Measurements from ENCODE around the gene MRPL24.

DNA sequence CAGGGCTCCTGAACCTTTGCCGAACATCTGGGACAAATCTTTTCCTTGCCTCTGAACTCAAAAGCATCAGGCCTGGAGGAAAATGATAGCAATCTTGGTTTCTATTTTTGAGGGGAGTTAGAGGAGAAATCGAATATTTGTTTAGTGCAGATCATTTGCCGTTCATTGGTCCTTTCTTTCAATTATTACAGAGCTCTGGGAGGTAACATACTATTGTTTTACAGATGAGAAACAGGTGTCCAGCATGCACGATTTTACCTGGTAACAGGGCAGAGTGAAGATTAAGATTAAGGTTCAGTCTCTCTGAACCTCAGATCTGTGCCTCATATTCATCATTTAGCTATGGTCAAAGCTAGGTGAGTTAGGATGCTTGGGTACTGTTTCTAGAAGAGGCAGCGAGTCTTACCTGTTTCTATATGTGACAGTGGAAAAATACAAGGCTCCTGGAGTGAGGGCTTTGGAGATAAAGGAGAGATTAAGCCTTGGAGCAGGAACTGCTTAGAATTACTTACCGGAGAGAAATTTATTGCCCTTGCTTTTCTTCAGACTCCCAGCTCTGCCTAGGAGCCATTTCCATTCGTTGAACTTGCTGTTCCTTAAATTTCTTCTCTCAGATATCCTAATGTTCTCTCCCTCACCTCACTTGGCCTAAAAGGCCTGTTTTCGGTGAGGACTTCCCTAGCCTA, 27.9 kb upstream of the MRPL24 start:
- no peak for TF ChIP-seq POLR2AphosphoS5 (IDR thresholded peaks at IDR 0.05; ENCODE audit: low read depth, low read length)
- TF ChIP-seq, protein P1, sequence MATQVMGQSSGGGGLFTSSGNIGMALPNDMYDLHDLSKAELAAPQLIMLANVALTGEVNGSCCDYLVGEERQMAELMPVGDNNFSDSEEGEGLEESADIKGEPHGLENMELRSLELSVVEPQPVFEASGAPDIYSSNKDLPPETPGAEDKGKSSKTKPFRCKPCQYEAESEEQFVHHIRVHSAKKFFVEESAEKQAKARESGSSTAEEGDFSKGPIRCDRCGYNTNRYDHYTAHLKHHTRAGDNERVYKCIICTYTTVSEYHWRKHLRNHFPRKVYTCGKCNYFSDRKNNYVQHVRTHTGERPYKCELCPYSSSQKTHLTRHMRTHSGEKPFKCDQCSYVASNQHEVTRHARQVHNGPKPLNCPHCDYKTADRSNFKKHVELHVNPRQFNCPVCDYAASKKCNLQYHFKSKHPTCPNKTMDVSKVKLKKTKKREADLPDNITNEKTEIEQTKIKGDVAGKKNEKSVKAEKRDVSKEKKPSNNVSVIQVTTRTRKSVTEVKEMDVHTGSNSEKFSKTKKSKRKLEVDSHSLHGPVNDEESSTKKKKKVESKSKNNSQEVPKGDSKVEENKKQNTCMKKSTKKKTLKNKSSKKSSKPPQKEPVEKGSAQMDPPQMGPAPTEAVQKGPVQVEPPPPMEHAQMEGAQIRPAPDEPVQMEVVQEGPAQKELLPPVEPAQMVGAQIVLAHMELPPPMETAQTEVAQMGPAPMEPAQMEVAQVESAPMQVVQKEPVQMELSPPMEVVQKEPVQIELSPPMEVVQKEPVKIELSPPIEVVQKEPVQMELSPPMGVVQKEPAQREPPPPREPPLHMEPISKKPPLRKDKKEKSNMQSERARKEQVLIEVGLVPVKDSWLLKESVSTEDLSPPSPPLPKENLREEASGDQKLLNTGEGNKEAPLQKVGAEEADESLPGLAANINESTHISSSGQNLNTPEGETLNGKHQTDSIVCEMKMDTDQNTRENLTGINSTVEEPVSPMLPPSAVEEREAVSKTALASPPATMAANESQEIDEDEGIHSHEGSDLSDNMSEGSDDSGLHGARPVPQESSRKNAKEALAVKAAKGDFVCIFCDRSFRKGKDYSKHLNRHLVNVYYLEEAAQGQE (IDR thresholded peaks at IDR 0.05; ENCODE audit: insufficient read depth in 1 of 2, low read depth in 2 of 2, low read length in 2 of 2), result no peak
- TF ChIP-seq TAF1 (IDR thresholded peaks at IDR 0.05; ENCODE audit: borderline replicate concordance, insufficient read depth, low read length), result no peak
- TF ChIP-seq SIN3A (IDR thresholded peaks at IDR 0.05; ENCODE audit: borderline replicate concordance, insufficient read depth, low read length), result no peak
- no peak for TF ChIP-seq FOXP2 (optimal IDR thresholded peaks at IDR 0.05; ENCODE audit: borderline replicate concordance, extremely low read depth, extremely low read length, insufficient read depth)
